RWPE2 (cell line): ENCODE results near the gene NUP210L.
A peak's percentile ranks its signal among the peaks of the same experiment; 100 is the strongest.

Experiments
- ATAC-seq: fragments of 200-7000 bp; cut with Tn5 transposase; 3 replicates; pipeline ENCODE4 v1.9.1; 2021; ENCODE audit warnings: low read depth
- DNase-seq: peaks from one replicate; pipeline ENCODE4 v3.0.0-alpha.2; 2020; ENCODE audit warnings: low spot score
- H3K27ac ChIP-seq: fragments of 450-650 bp; 2 replicates; pipeline ENCODE4 v1.5.1; 2017; ENCODE audit warnings: mild to moderate bottlenecking; ENCODE audit not compliant: poor library complexity, severe bottlenecking
- H3K27me3 ChIP-seq: fragments of 250-450 bp; sonication (Bioruptor Pico); 2 replicates; pipeline ENCODE4 v1.5.1; 2021; ENCODE audit warnings: mild to moderate bottlenecking, moderate library complexity; ENCODE audit not compliant: insufficient read depth, poor library complexity, severe bottlenecking
- H3K36me3 ChIP-seq: fragments of 250-450 bp; sonication (Bioruptor Pico); 2 replicates; pipeline ENCODE4 v1.5.1; 2020; ENCODE audit warnings: low read depth, mild to moderate bottlenecking, moderate library complexity
- H3K4me1 ChIP-seq: fragments of 250-450 bp; sonication (Bioruptor Pico); 2 replicates; pipeline ENCODE4 v1.5.1; 2021; ENCODE audit warnings: mild to moderate bottlenecking, moderate library complexity; ENCODE audit not compliant: insufficient read depth, poor library complexity, severe bottlenecking
- H3K4me3 ChIP-seq: fragments of 250-450 bp; sonication (Bioruptor Pico); 2 replicates; pipeline ENCODE4 v1.5.1; 2021; ENCODE audit warnings: mild to moderate bottlenecking, moderate library complexity; ENCODE audit not compliant: severe bottlenecking
- H3K9me3 ChIP-seq: fragments of 250-450 bp; sonication (Bioruptor Pico); 2 replicates; pipeline ENCODE4 v1.5.1; 2021; ENCODE audit warnings: mild to moderate bottlenecking, moderate library complexity; ENCODE audit not compliant: severe bottlenecking
- TF ChIP-seq, protein P1 (sequence below): fragments of 450-650 bp; IDR thresholded peaks from one replicate; pipeline ENCODE4 v1.5.1; 2017; ENCODE audit warnings: mild to moderate bottlenecking, moderate library complexity; ENCODE audit not compliant: poor library complexity, severe bottlenecking

NUP210L gene

GRCh38 chr1:154154534-154155191 lies at the start of gene NUP210L:
TSS of gene NUP210L (minus strand) at chr1:154155073.
- Histone ChIP-seq H3K4me1 (no peaks in the 10 kb centered on the region), H3K27ac (no peak within 1 kb of the TSS)

GRCh38 chr1:154199563-154199879 lies 44.6 kb upstream of the NUP210L start:
- TF ChIP-seq, protein P1, sequence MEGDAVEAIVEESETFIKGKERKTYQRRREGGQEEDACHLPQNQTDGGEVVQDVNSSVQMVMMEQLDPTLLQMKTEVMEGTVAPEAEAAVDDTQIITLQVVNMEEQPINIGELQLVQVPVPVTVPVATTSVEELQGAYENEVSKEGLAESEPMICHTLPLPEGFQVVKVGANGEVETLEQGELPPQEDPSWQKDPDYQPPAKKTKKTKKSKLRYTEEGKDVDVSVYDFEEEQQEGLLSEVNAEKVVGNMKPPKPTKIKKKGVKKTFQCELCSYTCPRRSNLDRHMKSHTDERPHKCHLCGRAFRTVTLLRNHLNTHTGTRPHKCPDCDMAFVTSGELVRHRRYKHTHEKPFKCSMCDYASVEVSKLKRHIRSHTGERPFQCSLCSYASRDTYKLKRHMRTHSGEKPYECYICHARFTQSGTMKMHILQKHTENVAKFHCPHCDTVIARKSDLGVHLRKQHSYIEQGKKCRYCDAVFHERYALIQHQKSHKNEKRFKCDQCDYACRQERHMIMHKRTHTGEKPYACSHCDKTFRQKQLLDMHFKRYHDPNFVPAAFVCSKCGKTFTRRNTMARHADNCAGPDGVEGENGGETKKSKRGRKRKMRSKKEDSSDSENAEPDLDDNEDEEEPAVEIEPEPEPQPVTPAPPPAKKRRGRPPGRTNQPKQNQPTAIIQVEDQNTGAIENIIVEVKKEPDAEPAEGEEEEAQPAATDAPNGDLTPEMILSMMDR = no peak
- DNase-seq = no peak
- H3K4me3 ChIP-seq = no peak overlapping the region
- ATAC-seq = peak; percentile 18; the same call in 1 of the 3 replicates
- H3K27ac ChIP-seq = no peak overlapping the region
- H3K36me3 ChIP-seq = no peaks in the 10 kb centered on the region
- H3K4me1 ChIP-seq = peaks cover 5% of the 10 kb centered on the region
- H3K27me3 ChIP-seq = no peaks in the 10 kb centered on the region
- H3K9me3 ChIP-seq = no peaks in the 10 kb centered on the region

More at GRCh38 chr1:154154534-154155191, at the start of gene NUP210L:
- peaks cover 43% of the 10 kb centered on the region for H3K36me3 ChIP-seq
- no peaks in the 10 kb centered on the region for H3K27me3 ChIP-seq
- peak; percentile 28; the same call in 1 of the 3 replicates for ATAC-seq
- TF ChIP-seq, protein P1 = no peak
- DNase-seq = no peak
- no peaks in the 10 kb centered on the region for H3K9me3 ChIP-seq
- no peak within 1 kb of the TSS for H3K4me3 ChIP-seq

GRCh38 chr1:154198756-154199562 lies 44.1 kb upstream of the NUP210L start:
- TF ChIP-seq, protein P1 = peak; percentile 82
- no peak for DNase-seq
- Histone ChIP-seq H3K36me3 (no peaks in the 10 kb centered on the region), H3K9me3 (no peaks in the 10 kb centered on the region), H3K4me3 (no peak overlapping the region), H3K27ac (peak overlapping the region; percentile 9), H3K27me3 (no peaks in the 10 kb centered on the region), H3K4me1 (peaks cover 5% of the 10 kb centered on the region)
- ATAC-seq = 0 out of 3 replicates have a peak, but pooled peaks have one; percentile 32

GRCh38 chr1:154193821-154194220 lies 38.9 kb upstream of the NUP210L start:
- peak; percentile 61 for DNase-seq
- no peaks in the 10 kb centered on the region for H3K9me3 ChIP-seq
- 0 out of 3 replicates have a peak, but pooled peaks have one; percentile 8 for ATAC-seq
- no peaks in the 10 kb centered on the region for H3K36me3 ChIP-seq
- H3K27me3 ChIP-seq = no peaks in the 10 kb centered on the region
- H3K27ac ChIP-seq = no peak overlapping the region
- H3K4me1 ChIP-seq = peaks cover 11% of the 10 kb centered on the region
- H3K4me3 ChIP-seq = no peak overlapping the region
- TF ChIP-seq, protein P1 = no peak
